Activated CD8-positive, alpha-beta memory T cell treated with anti-CD3 and anti-CD28 coated beads, Interleukin-2, amount 50 U/mL, for 1 hour (primary cell): ENCODE data around the gene FBXL13.
"Not testable (repeated sequence)": the region's sequence is repeated elsewhere in the genome, so short reads cannot be mapped to it uniquely, and the experiment has no call there.

Experiments used
- DNase-seq: peaks from one replicate; pipeline ENCODE4 v3.0.0-alpha.2; 2020; ENCODE audit errors: extremely low read depth

The FBXL13 gene

DNA sequence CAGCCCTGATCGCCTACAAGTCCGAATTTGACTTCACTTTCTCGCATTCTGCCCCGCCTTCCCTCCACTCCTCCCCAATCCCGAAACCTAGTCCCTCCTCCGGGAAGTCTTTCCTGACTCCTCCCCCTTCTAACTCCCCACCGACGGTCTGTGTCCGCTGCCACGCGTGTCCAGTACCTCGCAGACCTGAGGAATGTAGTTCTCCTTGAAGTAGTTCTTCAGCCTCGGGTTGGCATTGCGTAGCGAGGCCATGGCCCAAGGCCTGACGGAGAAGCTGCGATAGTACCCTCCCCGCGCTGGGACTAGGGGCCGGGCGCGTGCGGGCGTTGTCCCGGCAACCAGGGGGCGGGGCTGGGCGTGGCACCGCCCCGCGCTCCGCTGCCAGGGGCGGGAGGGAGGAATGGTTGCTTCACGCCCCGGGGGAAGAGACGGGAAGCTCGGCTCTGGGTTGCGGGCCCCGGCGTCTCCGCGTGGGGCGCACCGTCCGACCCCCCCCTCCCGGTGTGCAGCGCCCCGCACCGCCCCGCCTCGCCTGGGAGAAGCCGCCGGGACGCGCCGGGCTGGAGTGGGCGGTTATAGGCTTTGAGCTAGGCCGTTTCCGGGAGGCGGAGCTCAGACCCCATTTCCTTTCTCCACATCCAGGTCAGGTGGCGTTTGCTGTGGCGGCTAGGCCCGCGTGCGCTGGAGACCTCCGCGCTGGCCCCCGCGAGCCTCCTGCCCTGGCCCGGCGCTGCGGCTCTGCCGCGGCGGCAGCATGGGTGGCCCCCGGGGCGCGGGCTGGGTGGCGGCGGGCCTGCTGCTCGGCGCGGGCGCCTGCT, at the start of gene FBXL13, which contains the start of gene ARMC10:
FBXL13 (minus strand) TSS at position 278 of the 818 bp plus-strand sequence.
ARMC10 (plus strand) TSS at position 622 of the 818 bp plus-strand sequence; CDS start at position 755, 133 bp downstream.
- peak; percentile 55 for DNase-seq

DNA sequence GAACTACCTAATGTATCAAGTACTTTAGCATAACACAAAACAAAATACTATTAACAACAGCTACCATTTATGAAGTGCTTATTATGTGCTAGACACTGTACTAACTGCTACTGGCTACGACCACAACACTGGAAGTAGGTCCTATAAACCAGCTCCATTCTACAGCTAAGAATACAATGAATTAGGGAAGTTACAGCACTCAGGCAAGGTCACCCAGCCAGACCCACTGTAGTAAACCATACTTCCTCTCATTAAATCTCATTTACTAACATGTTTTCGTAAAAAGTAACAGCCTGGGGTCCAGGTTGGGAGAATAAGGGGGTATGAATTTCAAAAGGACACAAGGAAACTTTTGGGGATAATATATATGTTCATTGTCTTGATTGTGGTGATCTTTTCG, 48.9 kb upstream of the FBXL13 start:
- no peak for DNase-seq

DNA sequence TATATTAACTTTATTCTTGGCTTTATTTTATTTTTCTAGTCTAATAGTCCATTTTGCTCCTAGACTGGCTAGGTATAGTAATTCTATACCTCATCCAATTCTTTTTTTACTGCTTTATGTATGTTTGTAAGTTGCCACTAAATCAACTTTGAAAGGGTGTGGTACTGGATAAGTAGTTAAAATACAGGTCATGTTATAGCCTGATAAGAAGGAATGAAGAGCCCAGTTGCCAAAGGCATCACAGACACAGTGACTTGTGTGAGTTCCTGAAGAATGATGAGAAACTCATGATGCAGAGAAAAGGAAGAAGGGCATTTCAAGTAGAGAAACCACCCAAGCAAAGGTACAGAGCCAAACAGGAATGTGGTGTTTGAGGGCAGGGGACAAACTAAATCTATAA, 47.0 kb upstream of the FBXL13 start:
- DNase-seq, result no peak

DNA sequence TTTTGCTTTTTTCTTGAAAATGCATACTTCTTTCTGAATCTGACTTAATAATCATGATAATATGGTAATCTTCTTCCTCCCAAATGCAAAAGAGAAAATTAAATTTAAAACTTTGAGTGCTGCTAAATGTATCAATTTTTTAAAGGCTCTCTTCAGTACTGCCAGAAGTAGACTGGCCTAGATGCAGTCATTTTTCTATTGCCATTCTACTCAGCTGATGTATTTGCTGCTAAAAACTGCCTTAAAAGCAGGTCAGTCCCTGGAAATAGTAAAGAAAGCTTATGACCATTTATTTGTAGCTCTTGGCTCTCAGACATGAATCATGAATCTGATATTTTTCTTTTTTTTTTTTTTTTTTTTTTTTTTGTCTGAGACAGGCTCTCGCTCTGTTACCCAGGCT, 45.8 kb upstream of the FBXL13 start:
- DNase-seq, result no peak

DNA sequence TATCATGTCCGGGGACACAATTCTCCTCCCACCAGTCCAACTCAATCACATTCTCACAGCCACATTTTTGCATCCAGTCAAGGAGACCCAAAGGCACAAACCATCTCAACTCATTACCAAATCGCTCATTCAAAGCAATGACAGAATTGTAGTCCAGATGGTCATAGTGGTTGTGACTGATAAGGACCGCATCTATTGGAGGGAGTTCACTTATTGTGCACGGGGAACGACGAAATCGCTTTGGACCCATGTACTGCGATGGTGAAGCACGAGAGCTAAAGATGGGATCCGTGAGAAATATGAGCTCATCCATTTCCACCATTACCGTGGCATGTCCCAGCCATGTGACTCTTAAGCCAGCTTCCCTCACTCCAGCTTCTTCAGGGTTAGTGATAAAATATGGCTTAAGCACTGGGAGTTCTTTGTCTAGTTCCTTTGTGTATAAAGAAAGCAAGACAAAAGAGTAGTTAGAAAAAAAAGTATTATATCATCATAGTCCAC, 45.2 kb upstream of the FBXL13 start:
- DNase-seq, result no peak

DNA sequence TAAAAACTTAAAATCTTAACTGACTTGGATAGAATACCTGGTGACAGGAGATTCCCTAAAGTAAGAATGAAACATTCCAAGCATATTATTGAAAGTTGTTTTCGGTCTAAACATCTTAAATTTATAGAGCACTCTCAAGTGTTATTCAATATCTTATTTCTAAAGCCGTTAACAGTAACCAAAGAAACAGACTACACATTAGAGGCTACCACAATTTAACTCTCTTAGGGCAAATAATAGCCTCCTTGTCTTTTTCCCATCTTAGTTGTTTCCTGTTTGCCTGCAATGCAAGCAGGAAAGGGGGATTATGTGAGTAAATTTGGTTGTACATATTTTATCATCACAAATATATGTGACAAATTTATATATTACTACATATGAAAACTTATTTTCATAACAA, 42.9 kb upstream of the FBXL13 start:
- DNase-seq, result no peak

DNA sequence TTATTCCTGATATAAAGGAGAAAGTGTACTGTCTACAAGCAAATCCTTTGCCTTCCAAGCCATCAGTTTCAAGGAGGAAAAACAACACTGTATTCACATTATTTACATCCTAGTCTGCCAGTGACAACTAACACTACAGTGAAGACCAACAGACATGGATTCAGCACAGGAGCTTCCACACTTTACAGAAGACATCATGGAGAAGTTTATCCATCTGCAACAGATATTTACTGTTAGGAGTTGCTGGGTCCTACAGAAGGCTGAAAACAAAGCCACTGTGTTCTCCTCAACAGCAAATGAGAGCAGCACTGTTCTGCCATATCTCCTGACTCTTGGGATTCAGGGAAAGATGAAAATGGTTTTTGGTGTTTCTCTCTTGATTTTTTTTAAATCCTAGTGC, 42.4 kb upstream of the FBXL13 start:
- no peak for DNase-seq

DNA sequence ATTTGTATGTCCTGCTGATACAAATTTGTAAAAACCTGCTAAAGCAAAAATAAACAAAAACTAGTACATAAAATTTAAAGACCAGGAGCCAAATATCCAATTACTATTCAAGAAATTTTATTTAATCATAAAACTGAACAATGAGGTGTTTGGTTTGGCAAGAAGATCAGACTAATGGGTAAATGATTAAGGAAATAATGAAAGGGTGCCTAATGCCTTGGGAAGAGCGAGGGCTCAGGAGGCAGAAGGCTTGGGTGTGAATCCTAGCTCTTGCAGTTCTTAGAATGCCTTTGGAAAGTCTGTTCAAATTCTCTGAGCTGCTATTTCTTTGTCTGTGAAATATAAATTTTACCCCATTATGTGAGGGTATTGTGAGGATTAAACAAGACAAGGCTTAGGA, 41.9 kb upstream of the FBXL13 start:
- no peak for DNase-seq

DNA sequence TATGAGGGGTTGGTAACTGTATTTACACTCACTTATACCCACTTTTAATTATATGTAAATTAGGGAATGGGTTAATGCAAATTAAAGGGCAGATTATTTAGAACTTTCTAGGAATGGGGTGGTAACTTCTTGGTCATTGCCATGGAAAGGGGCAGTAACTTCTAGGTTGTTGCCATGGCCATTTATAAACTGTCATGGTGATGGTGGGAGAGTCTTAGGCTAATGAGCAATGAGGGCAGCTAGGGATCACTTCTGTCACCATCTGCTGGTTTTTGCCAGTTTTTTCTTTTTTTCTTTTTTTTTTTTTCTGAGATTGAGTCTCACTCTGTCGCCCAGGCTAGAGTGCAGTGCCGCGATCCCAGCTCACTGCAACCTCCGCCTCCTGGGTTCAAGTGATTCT, 41.2 kb upstream of the FBXL13 start:
- DNase-seq, result no peak

DNA sequence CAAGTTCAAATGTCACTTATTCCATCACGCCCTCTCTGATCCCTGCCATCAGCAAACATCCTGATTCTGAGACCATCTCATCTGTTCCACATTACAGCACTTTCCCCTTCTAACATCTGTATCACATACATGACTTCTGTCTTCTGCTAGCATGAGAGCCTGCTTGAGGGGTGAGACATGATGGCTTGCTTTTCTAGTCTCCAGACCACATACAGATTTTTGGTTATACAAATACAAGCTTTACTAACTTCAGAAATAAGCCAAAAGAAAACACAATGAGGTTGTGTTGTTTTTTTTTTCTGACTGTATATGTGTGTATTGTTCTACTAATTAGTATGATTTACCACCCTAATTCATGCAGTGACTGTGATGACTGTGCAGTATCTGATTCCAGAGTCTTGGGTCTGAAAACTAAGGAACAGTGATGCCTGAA, 40.0 kb upstream of the FBXL13 start:
- DNase-seq, result no peak

DNA sequence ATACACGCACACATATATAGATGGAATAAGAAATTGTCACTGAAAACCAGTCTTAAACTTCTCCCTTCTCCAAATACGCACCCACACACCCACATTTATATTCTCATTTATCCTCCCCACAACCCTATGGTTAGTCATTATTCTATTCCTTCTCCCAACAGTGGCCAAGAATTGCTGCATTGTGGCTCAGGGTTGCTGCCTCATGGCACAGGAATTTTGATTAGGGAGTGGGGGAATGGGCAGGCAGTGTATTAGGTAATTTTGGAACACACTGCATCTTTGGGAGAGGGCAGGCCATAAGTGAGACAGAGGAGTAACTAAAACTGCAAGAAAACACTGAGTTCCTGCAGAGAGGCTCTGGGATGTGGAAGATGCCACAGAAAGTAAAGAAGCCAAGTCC, 38.6 kb upstream of the FBXL13 start:
- no peak for DNase-seq

DNA sequence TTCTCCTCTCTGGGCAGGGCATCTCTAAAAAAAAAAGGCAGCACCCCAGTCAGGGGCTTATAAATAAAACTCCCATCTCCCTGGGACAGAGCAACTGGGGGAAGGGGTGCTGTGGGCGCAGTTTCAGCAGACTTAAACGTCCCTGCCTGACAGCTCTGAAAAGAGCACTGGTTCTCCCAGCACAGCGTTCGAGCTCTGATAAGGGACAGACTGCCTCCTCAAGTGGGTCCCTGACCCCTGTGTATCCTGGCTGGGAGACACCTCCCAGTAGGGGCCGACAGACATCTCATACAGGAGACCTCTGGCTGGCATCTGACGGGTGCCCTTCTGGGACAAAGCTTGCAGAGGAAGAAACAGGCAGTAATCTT, 32.1 kb upstream of the FBXL13 start:
- DNase-seq, result not testable (repeated sequence)

DNA sequence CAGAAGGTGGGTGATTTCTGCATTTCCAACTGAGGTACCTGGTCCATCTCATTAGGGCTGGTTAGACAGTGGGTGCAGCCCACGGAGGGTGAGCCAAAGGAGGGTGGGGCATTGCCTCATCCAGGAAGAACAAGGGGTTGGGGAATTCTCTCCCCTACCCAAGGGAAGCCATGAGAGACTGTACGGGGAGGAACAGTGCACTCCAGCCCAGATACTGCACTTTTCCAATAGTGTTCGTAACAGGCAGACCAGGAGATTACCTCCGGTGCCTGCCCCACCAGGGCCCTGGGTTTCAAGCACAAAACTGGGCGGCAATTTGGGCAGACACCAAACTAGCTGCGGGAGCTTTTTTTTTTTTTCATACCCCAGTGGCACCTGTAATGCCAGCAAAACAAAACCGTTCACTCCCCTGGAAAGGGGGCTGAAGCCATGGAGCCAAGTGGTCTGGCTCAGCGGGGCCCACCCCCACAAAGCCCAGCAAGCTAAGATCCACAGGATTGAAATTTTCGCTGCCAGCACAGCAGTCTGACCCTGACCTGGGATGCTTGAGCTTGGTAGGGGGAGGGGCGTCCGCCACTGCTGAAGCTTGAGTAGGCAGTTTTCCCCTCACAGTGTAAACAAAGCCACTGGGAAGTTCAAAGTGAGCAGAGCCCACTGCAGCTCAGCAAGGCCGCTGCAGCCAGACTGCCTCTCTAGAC, 31.6 kb upstream of the FBXL13 start:
- DNase-seq, result no peak

DNA sequence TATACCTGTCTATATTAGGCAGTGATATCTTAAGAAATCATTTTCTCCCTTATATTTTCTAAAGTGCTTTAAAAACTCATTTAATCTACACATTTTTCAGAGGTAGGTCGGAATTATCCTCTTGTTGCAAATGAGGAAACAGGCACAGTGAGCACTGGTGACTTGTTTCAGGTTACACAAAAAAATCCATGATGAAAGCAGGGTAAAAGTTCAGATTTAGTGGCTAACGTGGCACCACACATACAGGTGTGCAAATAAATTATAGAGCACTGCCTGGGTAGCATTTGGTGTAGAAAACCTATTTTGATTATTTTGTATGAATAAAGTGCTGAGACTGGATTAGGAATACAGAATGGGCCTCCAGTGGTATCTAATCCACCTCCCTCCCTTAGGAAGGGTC, 26.9 kb upstream of the FBXL13 start:
- DNase-seq, result no peak

DNA sequence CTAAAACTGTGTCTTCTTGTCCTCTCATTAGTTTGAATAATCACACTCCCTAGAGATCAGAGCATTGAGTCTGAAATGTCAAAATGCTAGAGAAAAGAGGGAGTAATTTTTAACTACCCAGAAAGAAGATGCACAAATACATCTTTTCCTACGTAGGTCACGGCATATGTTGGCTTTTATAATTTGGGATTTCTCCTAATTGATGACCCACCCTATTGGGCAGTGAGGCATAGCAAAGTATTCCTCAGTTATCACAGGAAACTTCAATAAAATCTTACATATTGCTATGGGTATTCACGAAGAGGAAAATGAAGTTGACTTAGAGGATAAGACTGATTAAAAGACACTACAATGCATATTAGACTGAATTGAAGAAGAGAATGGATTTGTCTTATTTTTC, 25.8 kb upstream of the FBXL13 start:
- no peak for DNase-seq

DNA sequence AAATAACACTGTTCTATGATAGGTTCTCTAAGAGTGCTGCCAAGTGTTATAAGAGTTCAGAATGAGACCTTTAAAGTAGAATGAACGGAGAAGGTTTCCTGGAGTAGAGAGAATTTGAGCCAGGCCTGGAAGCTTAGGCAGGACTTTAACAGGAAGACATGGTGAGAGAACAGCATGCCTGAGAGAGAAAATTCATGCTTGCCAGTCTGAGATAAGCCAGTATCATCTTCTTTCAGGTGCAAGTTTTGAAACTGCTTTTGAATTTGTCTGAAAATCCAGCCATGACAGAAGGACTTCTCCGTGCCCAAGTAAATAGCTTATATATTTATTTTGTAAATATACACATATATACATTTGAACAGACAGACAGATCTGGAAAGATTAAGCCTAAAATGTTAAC, 22.4 kb upstream of the FBXL13 start:
- DNase-seq, result no peak

DNA sequence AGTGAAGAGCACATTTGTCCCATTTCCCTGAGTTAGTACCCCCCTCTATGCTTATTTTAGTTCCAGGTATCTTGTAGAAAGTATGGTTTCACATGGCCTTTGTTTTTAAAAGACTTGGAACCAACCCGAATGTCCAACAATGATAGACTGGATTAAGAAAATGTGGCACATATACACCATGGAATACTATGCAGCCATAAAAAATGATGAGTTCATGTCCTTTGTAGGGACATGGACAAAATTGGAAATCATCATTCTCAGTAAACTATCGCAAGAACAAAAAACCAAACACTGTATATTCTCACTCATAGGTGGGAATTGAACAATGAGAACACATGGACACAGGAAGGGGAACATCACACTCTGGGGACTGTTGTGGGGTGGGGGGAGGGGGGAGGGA, 21.0 kb upstream of the FBXL13 start:
- DNase-seq, result not testable (repeated sequence)

DNA sequence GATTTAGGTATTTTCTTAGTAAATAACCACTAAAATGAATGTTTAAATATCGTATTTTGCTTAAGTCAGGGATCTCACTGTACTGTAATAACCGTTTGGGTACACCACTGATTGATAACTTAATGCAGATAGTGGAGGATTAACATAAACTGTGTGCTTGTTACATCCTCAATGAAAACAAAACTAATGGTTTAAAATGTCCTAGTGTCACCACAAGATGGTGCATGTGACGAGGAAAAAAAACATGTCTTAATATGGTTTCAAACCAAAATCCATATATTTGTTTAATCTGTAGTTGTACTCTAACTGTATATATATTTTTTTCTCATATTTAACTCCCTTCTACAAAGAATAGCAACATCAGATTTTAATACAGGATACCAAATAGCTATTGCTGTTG, 19.5 kb upstream of the FBXL13 start:
- DNase-seq, result no peak

DNA sequence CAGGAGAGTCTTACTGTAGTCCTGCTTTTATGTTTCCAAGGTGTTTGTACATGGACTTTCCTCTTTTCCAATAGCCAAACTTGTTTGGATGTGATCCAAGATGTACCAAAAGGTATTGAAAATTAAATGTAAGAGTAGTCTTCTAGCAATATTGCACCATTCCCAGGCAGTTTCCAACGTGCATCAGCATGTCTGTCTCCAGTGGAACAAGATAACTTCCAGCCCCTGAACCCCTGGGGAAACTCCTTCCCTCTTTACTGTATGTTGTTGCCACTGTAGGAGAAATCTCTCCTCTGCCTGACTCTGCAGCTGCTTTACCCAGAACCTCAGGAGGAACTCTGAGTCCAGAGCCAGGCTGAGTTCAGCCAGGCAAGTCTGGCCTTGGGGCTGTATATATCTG, 18.8 kb upstream of the FBXL13 start:
- DNase-seq, result no peak

DNA sequence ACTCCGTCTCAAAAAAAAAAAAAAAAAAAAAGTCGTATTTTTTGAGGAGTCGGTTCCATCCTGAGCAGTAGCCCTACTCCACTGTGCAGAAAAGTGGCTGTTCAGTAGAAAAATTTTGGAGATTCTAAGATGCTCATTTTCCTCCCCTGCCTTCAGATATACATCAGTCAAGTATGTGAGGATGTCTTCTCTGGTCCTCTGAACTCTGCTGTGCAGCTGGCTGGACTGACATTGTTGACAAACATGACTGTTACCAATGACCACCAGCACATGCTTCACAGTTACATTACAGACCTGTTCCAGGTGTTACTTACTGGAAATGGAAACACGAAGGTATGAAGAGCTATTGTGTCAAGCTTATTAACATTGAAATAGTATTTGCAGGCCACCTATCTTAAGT, 17.7 kb upstream of the FBXL13 start:
- not testable (repeated sequence) for DNase-seq

DNA sequence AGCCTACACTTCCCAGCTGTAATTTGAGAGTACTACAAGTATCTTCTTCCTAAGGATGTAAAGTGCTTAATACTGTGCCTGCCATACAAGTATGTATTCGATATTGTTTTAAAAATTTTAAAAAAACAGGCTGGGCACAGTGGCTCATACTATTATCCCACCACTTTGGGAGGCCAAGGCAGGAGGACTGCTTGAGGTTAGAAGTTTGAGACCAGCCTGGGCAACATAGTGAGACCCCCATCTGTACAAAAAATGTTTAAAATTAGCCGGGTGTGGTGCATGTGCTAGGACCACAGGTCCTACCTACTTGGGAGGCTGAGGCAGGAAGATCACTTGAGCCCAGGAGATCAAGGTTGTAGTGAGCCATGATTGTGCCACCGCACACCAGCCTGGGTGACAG, 8.6 kb upstream of the FBXL13 start:
- no peak for DNase-seq

DNA sequence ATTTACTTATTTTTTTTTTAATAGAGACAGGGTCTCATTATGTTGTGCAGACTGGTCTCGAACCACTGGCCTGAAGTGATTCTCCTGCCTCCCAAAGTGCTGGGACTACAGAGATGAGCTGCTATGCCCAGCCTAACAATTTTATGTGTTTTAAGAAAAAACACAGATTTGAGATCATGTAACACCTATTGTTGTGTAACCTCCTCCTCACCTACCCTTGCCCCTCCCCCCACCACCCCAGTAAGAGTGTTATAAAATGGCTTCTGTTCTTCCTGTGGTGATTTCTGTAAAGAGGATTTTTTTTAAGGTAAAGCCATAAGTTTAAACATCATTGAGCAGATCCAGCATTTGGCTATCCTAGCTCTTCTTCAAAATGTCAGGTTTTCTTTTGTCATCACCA, 7.9 kb upstream of the FBXL13 start:
- no peak for DNase-seq

DNA sequence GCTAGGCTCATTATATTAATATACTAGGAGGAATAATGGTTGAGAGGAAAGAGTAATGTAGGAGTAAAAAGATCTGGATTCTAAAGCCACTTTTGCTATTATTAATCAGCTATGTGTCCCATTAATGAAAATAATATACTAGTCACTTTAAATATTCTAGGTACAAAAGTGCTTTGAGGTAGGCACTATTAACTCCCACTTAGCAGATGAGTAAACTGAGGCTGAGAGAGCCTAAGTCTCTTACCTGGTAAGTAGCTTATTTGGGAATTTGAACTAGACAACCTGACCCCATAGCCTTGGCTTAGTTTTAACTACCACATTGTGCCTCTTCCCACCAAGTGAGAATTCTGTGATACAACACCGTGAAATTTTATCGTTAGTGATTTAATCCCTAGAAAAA, 6.3 kb upstream of the FBXL13 start:
- DNase-seq, result no peak
